NCI-H2171 treated with DMSO at 0.1 percent for 48 hours (cell line): Measurements from ENCODE around the gene OR2A5.
"Not testable (repeated sequence)": the region's sequence is repeated elsewhere in the genome, so short reads cannot be mapped to it uniquely, and the experiment has no call there.

Experiments
- DNase-seq: peaks from one replicate; lab custom pipeline; 2025; lab: John Stamatoyannopoulos, UW

The OR2A5 gene

GRCh38 chr7:144035385-144035784 is 13.4 kb upstream of the OR2A5 start:
- no peak for DNase-seq

DNA sequence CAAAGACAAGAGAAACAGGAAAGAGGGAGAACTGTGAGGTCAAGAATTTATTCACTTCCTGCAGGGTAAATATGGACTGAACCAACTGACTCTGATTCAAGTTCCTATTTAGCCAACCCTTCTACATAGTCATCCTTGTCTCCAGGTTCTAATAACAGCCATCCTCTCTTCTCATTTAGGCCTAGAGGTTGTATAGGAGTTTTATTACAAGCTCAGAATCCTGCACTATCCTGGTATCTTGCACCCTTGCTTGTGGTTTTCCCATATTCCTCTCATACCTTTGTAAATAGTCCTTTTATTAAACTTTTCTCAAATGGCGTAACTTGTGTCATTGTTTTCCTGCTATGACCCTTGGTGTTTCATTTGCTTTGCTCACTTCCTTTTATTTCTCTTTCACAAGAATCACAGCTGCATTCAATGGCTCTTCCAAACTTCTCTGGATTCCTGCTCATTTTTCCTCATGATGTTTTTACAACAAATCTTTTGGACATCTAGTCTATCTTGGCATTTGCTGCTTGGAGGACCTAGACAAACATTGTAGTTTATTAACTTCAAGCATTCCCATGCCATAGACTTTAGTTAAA is 12.4 kb upstream of the OR2A5 start:
- DNase-seq: no peak

DNA sequence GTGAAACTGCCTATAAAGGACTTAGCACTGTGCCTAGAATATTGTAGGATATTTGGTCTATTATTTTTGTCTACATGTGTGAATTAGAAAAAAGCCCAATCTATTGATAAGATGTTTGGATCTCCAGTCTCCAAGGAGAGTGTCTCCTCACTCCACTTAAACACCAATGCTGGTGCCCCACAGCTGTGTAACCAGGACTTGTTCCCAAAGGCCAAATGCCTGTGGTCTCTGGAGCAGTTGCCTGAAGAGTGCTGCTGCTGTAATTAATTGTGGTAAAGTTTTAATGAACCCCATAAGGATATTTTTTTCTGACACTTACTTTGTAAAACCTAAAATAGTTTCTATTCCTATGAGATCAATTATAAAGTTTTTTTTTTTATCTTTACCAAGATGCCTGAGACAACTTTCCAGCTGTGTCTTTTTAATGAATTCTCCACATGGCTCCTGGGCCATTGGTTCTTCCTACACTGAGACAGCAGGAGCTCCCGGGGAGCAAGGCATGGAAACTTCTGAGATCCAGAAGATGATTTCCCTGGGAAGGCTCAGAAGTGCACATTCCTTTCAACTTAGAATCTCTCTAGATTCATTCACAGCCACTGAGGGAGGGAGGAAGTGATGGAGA is 11.2 kb upstream of the OR2A5 start:
- DNase-seq: no peak

- no peak for DNase-seq
These were observed 9.9 kb upstream of the OR2A5 start for GRCh38 chr7:144038887-144039286.

DNA sequence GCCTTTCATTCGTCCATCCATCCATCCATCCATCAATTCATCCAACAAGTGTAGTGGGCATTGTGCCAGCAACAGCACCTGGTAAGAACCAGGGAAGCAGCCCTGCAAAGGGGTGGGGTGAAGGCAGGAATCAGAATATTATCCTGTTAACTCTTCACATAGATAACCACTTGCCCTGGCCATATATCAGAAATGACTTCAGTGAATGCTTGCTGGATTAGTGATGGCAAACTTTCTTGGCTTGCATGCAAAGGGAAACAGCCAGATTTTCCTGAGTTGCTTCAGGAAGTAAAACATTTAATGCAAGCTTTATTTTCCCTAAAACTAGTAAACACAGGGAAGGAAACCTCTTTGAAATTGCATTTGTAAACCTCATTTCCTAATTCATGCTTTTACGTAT is 743 bp downstream of the OR2A5 start:
- no peak for DNase-seq

DNA sequence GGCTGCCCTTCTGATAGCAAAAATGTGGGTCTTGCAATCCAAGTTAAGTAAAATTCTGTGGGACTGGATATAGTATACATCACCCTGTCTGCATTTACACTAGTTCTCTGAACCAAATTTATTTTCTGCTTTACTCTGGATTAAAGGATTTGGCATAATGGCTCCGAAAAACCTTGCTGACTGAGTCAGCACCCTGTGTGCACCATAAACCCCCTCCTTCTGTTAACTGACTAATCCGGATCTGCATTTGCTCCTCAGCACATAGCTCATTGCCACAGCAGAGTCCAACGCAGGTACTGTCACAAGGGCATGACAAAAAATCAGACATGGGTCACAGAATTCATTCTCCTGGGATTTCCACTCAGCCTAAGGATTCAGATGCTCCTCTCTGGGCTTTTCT is 1.3 kb downstream of the OR2A5 start:
- DNase-seq: no peak

GRCh38 chr7:144050884-144051283 is 2.1 kb downstream of the OR2A5 start:
- DNase-seq: not testable (repeated sequence)

DNA sequence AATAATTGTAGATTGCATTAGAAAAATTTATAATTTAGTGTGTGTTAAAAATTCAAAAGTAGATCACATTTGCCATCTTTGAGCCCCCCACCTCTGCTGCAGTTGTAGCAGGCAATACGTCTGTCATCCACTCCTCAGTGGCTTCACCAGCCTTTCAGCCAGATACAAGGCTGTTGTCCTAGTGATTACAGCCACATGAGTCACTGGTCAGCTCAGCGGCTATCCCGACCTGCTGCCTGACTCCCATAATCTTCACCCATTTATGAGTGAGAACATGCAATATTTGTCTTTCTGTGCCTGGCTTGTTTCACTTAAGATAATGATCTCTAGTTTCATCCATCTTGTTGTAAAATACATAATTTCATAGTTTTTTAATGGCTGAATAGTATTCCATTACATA is 9.2 kb downstream of the OR2A5 start:
- DNase-seq: no peak

GRCh38 chr7:144063710-144064109 is 15.0 kb downstream of the OR2A5 start:
- DNase-seq: no peak

- DNase-seq: no peak
These were observed 20.8 kb downstream of the OR2A5 start, which contains the start of gene OR2A25 for GRCh38 chr7:144069511-144069910. Gene OR2A25, plus strand, starts transcription at chr7:144069811. Its CDS starts 4,409 bp downstream, at chr7:144074220.

- DNase-seq: no peak
These were observed 21.2 kb downstream of the OR2A5 start for GRCh38 chr7:144069953-144070352.

DNA sequence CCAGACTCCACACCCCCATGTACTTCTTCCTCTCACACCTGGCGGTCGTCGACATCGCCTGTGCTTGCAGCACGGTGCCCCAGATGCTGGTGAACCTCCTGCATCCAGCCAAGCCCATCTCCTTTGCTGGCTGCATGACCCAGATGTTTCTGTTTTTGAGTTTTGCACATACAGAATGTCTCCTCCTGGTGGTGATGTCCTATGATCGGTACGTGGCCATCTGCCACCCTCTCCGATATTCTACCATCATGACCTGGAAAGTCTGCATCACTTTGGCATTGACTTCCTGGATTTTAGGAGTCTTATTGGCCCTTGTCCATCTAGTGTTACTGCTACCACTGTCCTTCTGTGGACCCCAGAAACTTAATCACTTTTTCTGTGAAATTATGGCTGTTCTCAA is 25.6 kb downstream of the OR2A5 start:
- no peak for DNase-seq

GRCh38 chr7:144085978-144086377 is 37.2 kb downstream of the OR2A5 start, which contains the start of gene OR2A12:
Gene OR2A12, plus strand, starts transcription at chr7:144086278. Its CDS starts 8,830 bp downstream, at chr7:144095108.
- no peak for DNase-seq

DNA sequence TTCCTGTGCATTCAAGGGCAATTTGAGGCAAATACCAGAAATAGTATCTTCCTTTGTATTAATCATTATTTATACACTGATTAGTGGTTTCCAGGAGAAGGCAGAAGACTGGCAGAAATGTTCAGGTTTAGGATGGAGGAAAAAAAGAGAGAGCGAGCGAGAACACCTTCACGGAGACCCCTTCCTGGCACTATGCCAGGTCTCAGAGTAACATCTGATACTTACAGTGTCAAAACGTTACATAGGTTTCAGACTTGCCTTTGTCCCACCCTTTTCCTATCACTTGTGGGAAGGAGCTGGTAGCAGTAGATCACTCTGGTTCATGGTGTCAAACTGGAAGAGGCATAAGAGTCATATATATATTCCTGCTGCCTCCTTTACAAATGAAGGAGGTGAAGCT is 38.0 kb downstream of the OR2A5 start:
- DNase-seq: no peak

GRCh38 chr7:144087230-144087629 is 38.5 kb downstream of the OR2A5 start:
- DNase-seq: no peak

DNA sequence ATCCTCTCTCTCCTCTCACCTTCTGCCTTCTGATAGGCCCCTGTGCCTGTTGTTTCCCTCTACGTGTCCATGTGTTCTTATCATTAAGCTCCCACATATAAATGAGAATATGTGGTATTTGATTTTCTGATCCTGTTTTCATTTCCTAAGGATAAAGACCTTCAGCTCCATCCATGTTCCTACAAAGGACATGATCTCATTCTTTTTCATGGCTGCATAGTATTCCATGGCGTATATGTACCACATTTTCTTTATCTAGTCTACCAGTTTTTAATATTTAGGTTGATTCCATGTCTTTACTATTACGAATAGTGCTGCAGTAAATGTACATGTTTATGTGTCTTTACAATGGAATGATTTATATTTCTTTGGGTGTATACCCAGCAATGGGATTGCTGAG is 41.9 kb downstream of the OR2A5 start:
- no peak for DNase-seq

DNA sequence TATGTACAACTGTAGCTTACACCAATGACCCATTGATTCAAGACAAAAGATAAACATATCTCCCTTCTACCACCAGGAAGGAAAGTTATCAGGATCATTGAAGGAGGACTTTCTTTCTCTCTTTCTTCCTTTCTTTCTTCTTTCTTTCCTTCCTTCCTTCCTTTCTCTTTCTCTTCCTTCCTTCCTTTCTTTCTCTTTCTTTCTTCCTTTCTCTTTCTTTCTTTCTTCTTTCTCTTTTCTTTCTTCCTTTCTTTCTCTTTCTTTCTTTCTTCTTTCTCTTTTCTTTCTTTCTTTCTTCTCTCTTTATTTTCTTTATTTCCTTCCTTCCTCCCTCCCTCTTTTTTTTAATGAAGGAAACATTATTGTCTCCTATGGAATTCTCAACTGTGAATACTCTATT is 50.0 kb downstream of the OR2A5 start:
- no peak for DNase-seq

DNA sequence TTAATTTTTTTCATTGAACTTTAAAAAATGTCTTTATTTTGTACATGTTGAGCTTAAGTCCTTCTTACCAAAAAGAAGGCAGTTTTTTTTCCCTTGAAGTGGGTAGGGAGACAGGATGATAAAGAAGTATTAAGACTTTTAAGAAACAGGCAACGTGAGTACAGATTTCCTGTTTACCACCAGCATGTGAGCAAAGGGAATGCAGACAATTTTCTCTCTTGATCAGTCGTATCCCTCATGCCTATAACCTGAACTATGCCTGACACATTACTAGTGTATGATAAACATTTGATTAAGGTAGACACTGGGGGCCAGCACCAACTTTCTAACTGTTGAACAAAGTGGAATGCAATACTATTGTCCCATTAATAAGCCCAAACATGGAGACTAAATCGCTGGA is 51.9 kb downstream of the OR2A5 start:
- DNase-seq: no peak

DNA sequence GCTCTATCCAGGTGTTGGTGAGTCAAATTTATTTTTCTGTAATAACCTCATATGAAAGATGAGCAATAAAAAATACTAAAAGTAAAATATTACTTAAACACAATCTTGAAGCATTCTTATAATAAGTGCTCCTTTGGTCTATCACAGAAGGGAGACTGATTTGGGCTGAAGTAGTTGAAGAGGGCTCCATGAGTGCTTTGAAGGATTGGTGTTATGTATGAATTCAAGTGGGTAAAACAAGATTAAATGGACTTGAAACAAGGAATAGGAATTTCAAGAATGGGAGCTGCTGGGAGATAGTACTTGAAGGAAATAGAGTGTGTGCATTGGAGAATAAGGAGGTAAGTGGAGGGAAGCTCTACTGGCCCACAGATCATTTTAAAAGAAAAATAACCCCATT is 53.3 kb downstream of the OR2A5 start:
- DNase-seq: no peak

GRCh38 chr7:144105211-144105610 is 56.5 kb downstream of the OR2A5 start:
- DNase-seq: no peak
